ENCODE measurements around the gene GJD3.
"Not testable (repeated sequence)": the region's sequence is repeated elsewhere in the genome, so short reads cannot be mapped to it uniquely, and the experiment has no call there.

Gene GJD3

GRCh38 chr17:40364121-40364861, at the start of gene GJD3:
GJD3 (minus strand) TSS chr17:40364737; CDS start chr17:40363815, 922 bp downstream.
- peak within 1 kb of the TSS; percentile 65 for H3K4me3 ChIP-seq (ENCODE audit: low read depth, low read length)
- TF ChIP-seq CTCF (conservative IDR thresholded peaks at IDR 0.05; ENCODE audit: low read depth, low read length), result no peak
- DNase-seq (ENCODE audit: low read depth), result peak; percentile 13

- not testable (repeated sequence) for DNase-seq (ENCODE audit: low read depth); H3K4me3 ChIP-seq (ENCODE audit: low read depth, low read length)
Observed at GRCh38 chr17:40414312-40414711, 49.8 kb upstream of the GJD3 start.

- no peak for TF ChIP-seq CTCF (conservative IDR thresholded peaks at IDR 0.05; ENCODE audit: low read depth, low read length)
Observed at GRCh38 chr17:40412880-40413279, 48.3 kb upstream of the GJD3 start.

GRCh38 chr17:40411821-40412220, 47.3 kb upstream of the GJD3 start:
- H3K4me3 ChIP-seq (ENCODE audit: low read depth, low read length), result no peak overlapping the region
- TF ChIP-seq CTCF (conservative IDR thresholded peaks at IDR 0.05; ENCODE audit: low read depth, low read length), result no peak
- DNase-seq (ENCODE audit: low read depth), result no peak

More at GRCh38 chr17:40412880-40413279, 48.3 kb upstream of the GJD3 start:
- no peak for DNase-seq (ENCODE audit: low read depth)
- no peak overlapping the region for H3K4me3 ChIP-seq (ENCODE audit: low read depth, low read length)

GRCh38 chr17:40410082-40410481, 45.5 kb upstream of the GJD3 start:
- no peak for TF ChIP-seq CTCF (conservative IDR thresholded peaks at IDR 0.05; ENCODE audit: low read depth, low read length)
- DNase-seq (ENCODE audit: low read depth), result no peak
- H3K4me3 ChIP-seq (ENCODE audit: low read depth, low read length), result no peak overlapping the region

GRCh38 chr17:40409540-40409939, 45.0 kb upstream of the GJD3 start:
- not testable (repeated sequence) for DNase-seq (ENCODE audit: low read depth); H3K4me3 ChIP-seq (ENCODE audit: low read depth, low read length)

GRCh38 chr17:40407460-40407859, 42.9 kb upstream of the GJD3 start:
- TF ChIP-seq CTCF (conservative IDR thresholded peaks at IDR 0.05; ENCODE audit: low read depth, low read length), result no peak
- no peak overlapping the region for H3K4me3 ChIP-seq (ENCODE audit: low read depth, low read length)
- DNase-seq (ENCODE audit: low read depth), result no peak

GRCh38 chr17:40404003-40404402, 39.5 kb upstream of the GJD3 start:
- TF ChIP-seq CTCF (conservative IDR thresholded peaks at IDR 0.05; ENCODE audit: low read depth, low read length), result no peak
- no peak overlapping the region for H3K4me3 ChIP-seq (ENCODE audit: low read depth, low read length)
- no peak for DNase-seq (ENCODE audit: low read depth)
